ENCODE data around the gene DYRK4. TPM values are rescaled to one million over a fixed set of nuclear protein-coding genes. Genes with fewer than 3 reads are reported as not detected.

Gene DYRK4
- total RNA-seq, 1 experiment from 2014 or later = 8.8 TPM

- TF ChIP-seq ZNF281 (CRISPR knock-in tag; IDR thresholded peaks at IDR 0.05) (no peak), ZNF425 (CRISPR knock-in tag; conservative IDR thresholded peaks at IDR 0.05) (no peak), NFATC4 (CRISPR knock-in tag; IDR thresholded peaks at IDR 0.05) (no peak)
Measured at GRCh38 chr12:4545195-4545594, 16.8 kb upstream of the DYRK4 start (continued).

GRCh38 chr12:4552191-4552590 lies 9.8 kb upstream of the DYRK4 start:
- ChIA-PET CTCF (no interaction called here), POLR2A (no interaction called here)
- DNase-seq (ENCODE audit: low spot score) (no peak), ATAC-seq (no peak)
- peaks cover 38% of the 10 kb centered on the region for H3K36me3 Mint-ChIP-seq
- no peak overlapping the region for H3K27ac Mint-ChIP-seq
- H3K9me3 Mint-ChIP-seq = no peaks in the 10 kb centered on the region
- no peaks in the 10 kb centered on the region for H3K27me3 Mint-ChIP-seq (ENCODE audit: low read depth)
- no peak overlapping the region for H3K4me3 Mint-ChIP-seq
- H3K4me1 Mint-ChIP-seq = peaks cover 10% of the 10 kb centered on the region
- TF ChIP-seq GTF2I (CRISPR knock-in tag; conservative IDR thresholded peaks at IDR 0.05) (no peak), MLX (CRISPR knock-in tag; IDR thresholded peaks at IDR 0.05) (no peak), ZNF671 (CRISPR knock-in tag; IDR thresholded peaks at IDR 0.05) (no peak), ZNF219 (CRISPR knock-in tag; IDR thresholded peaks at IDR 0.05; ENCODE audit: borderline replicate concordance) (no peak), PRRX2 (CRISPR knock-in tag; IDR thresholded peaks at IDR 0.05) (no peak), ATF2 (CRISPR knock-in tag; IDR thresholded peaks at IDR 0.05; ENCODE audit: borderline replicate concordance, low read depth) (no peak), E2F4 (CRISPR knock-in tag; IDR thresholded peaks at IDR 0.05; ENCODE audit: borderline replicate concordance, low read depth) (no peak), EMX1 (CRISPR knock-in tag; IDR thresholded peaks at IDR 0.05) (no peak), ZNF263 (CRISPR knock-in tag; IDR thresholded peaks at IDR 0.05; ENCODE audit: low read depth) (no peak), MXD4 (CRISPR knock-in tag; IDR thresholded peaks at IDR 0.05; ENCODE audit: borderline replicate concordance) (no peak), ZNF281 (CRISPR knock-in tag; IDR thresholded peaks at IDR 0.05) (no peak), CREM (CRISPR knock-in tag; IDR thresholded peaks at IDR 0.05) (no peak), HMGA2 (CRISPR knock-in tag; IDR thresholded peaks at IDR 0.05) (no peak), TEAD1 (CRISPR knock-in tag; IDR thresholded peaks at IDR 0.05) (no peak), ZNF512 (CRISPR knock-in tag; IDR thresholded peaks at IDR 0.05; ENCODE audit: borderline replicate concordance) (no peak), JUN (CRISPR knock-in tag; IDR thresholded peaks at IDR 0.05) (no peak), PREB (CRISPR knock-in tag; IDR thresholded peaks at IDR 0.05; ENCODE audit: borderline replicate concordance) (no peak), FOXJ3 (CRISPR knock-in tag; IDR thresholded peaks at IDR 0.05; ENCODE audit: borderline replicate concordance) (no peak), OVOL2 (CRISPR knock-in tag; IDR thresholded peaks at IDR 0.05; ENCODE audit: borderline replicate concordance) (no peak)
